ENCODE results near the gene SHISA7.

The SHISA7 gene

DNA sequence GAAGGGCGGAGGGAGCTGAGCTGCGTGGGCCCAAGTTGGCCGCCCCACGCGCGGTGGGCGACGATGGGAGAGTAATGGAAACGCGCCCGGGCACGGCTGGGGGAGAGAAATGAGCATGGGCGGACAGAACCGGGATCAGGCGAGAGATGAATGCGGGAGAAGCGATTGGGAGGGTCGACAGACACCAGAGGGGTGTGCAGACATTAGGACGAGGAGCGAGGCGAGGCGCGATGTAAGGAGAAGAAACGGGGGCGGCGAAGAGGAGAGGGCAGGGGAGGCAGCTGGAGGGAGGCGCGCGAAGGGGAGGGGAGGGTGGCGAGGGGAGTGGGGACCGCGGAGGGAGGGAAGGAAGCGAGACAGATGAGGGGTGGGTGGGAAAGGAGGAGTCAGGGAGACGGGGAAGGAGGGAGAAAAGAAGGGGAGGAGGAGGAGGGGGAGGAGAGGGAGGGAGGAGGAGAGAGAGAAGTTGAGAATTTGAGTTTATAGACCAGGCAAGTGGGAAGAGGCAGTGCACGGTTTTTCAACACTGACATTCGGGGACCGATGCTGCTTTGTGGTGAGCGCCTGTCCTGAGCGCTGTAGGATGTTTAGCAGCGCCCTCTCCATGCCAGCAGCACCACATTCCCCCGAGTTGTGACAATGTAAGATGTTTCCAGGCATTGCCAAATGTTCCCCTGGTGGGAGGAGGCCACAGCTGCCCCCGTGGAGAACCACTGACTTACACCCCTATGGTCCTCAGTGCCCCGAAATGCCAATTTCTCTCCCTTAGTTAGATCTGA lies at the start of gene SHISA7:
Gene SHISA7, minus strand, starts transcription at position 256 of the 779 bp plus-strand sequence. CDS start 437 bp downstream, outside the sequence.
- DNase-seq = peak in 32 of 56 donors; percentile 21 to 71 (median 50)

DNA sequence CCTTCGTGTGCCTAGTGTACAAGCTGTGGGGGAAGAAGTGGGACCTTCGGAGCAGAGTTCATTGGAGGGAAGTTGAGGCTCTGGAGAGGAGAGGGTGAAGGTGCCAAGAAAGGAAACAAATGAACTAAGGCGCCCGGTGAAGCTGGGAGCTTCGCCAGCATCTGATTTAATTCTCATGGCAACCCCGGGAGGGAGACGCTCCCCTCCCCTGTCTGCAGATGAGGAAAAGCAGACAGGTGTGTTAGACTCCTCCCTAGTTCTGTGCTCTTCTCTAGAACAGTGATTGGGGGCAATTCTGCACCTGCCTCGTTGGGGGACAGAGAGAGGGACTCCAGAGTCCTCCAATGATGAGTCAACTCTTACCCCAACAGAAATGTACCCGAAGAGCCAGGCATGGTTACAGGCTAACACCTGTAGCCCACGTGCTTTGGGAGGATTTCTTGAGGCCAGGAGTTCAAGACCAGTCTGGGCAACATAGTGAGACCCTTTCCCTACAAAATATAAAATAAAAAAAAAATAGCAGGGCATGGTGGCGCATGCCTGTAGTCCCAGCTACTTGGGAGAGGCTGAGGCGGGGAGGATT lies 49.4 kb upstream of the SHISA7 start:
- no peak for DNase-seq

DNA sequence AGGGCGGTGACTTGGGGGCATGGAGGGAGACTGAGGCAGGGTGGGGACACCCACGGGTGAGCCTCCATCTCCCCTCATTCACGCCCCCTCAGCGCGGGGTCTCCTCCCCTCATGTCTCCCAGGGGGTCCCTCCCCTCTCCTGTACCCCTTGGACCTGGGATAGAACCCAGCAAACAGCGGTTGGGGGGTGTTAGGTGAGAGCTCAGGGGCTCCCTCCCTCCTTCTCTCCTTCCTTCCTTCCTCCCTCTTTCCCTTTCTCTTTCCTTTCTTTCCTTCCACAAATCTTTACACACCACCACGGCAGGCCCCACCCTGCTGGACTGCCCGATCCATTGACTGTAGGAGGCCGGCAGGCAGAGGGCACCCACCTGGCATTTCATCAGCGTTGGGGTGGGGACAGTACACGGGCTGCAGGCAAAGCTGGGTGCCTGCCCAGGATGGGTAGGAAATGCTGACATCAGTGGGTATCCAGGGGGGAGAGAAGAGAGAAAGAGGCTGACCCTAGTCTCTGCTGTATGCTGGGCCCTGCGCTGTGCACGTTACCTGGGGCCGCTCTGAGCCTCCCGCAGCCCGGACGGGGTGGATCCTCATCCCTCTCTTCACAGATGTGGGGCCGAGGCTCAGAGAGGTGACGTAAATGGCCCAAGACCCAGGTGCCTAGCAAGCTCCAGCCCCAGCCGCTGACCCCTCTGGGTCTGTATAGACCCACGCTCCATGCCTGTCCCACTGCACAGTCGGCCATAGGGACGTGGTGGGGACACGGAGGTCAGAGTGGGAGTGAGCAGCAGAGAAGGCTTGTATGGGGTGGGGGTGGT lies 48.7 kb upstream of the SHISA7 start:
- no peak for DNase-seq

DNA sequence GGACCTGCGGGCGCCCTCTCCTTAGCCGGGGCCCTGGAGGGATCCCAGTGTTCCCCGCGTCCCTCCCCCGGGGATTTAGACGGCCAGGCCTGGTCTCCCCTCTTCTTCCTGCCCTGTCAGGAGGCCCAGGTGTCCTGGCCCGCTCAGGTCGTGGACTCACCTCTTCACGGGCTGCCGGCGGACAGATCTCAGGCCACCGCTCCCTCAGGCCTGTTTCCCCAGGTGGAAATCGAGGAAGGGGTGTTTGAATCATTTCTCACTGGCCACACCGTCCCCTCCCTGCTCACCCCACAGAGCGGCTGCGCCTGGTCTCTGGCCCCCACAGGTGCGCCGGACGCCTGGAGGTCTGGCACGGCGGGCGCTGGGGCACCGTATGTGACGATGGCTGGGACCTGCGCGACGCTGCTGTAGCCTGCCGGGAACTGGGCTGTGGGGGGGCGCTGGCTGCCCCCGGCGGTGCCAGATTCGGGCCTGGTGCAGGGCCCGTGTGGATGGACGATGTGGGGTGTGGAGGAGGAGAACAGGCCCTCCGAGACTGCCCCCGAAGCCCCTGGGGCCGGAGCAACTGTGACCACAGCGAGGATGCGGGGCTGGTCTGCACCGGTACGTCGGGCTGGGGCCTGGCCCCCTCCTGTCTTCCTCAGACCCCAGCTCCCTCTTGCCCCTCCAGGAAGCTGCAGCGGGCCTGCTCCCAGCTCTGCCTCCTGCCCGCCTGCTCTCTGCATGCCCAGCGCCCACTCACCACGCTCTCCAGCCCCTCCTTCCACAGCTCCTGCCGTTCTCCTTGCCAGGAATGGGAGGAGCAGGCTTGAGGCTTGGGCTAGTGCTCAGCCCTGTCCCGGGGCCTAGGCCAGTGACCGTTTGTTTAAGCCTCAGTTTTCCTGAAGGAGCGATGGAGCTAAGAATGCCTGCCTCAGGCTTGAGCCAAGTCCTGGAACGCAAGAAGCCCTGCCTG lies 47.7 kb upstream of the SHISA7 start:
- peak in 1 of 56 donors; percentile 15 for DNase-seq

DNA sequence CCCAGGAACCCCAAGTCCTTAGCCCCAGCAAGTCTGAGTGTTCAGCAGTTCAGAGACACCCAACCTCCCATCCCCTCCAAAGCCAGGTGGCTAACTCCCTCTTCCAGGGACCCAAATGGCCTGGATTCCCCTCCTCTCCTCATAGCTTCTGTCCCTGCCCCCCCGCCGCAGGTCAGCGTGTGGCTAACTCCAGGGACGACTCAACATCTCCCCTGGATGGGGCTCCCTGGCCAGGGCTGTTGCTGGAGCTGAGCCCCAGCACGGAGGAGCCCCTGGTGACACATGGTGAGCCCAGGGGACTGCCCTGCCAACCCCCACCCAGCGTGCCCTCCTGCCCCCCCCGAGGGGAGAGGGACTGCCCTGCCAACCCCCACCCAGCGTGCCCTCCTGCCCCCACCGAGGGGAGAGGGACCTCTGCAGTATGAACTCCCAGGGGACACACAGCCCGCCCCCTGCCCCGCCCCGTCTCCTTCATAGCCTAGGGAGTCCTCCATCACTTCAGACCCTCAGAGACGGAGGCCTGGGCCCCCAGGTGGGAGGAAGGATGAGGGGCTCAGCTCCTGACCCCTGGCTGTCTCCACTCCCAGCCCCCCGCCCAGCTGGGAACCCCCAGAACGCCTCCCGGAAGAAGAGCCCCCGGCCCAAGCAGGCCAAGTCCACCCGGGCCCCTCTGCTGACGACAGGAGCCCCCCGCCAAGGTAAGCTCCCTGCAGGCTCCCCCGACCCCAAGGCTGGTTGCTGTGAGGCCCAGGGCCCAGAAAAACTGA lies 46.8 kb upstream of the SHISA7 start:
- DNase-seq = no peak

DNA sequence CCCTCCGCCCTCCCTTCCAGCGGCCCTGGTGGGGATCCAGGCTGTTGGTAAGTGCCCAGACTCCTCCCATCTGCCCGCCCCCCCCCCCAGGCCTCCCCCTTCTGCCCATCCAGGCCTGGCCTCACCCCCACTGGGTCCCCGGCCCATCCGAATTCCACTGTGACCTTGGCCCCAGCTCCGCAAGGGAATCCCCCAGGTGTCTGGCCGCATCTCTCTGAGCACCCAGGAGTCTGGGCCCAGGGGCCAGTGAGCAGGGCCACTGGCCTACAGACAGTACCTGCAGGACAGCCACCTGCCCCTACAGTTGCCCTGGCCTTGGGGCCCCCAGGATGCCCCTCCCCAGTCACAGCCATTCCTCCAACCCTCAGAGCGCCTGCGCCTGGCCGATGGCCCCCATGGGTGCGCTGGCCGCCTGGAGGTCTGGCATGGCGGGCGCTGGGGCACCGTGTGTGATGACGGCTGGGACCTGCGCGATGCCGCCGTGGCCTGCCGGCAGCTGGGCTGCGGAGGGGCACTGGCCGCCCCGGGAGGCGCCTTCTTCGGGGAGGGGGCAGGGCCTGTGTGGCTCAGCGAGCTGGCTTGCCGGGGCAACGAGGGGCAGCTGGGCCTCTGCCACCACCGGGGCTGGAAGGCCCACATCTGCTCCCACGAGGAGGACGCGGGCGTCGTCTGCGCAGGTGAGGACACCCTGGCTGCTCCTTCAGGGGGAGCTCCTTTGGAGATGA lies 46.0 kb upstream of the SHISA7 start:
- no peak for DNase-seq

DNA sequence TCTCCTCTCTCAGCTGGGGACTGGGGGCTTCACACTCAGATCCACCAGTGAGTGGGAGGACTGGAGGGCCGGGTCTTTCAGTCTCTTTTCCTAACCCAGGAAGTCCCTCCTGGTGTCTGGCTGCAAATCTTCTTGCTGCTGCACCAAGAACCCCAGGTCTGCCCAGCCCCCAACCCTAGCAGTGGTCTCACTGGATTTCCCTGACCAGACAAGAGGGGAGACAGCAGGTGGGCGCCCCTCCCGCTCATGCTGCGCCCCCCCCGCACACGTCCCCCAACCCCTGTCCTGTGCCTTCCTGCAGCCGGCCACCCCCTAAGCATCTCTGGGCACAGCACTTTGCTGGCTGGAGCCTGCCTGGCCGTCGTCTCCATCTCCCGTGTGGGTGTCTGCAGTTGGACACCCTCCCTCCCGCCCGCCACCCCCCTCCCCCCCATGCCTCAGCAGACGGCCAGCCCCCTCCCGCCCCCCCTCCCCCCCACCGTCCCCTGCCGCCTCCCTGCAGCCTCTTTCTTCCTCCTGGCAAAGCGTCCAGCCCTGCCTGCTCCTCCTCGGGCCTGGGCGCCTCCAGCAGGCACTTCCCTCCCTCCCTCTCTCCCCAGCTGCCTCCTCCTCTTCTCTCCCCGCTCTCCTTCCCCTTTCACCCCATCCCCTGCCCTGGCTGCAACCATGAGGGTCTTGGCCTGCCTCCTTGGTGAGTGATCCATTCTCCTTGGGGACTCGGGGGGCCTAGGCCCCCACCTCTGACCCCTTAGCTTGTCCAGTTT lies 45.0 kb upstream of the SHISA7 start, which contains the start of gene SSC5D:
Gene SSC5D, plus strand, starts transcription at position 513 of the 764 bp plus-strand sequence. Its CDS starts 154 bp downstream, at position 667.
- DNase-seq = peak in 10 of 56 donors; percentile 12 to 58 (median 34)

DNA sequence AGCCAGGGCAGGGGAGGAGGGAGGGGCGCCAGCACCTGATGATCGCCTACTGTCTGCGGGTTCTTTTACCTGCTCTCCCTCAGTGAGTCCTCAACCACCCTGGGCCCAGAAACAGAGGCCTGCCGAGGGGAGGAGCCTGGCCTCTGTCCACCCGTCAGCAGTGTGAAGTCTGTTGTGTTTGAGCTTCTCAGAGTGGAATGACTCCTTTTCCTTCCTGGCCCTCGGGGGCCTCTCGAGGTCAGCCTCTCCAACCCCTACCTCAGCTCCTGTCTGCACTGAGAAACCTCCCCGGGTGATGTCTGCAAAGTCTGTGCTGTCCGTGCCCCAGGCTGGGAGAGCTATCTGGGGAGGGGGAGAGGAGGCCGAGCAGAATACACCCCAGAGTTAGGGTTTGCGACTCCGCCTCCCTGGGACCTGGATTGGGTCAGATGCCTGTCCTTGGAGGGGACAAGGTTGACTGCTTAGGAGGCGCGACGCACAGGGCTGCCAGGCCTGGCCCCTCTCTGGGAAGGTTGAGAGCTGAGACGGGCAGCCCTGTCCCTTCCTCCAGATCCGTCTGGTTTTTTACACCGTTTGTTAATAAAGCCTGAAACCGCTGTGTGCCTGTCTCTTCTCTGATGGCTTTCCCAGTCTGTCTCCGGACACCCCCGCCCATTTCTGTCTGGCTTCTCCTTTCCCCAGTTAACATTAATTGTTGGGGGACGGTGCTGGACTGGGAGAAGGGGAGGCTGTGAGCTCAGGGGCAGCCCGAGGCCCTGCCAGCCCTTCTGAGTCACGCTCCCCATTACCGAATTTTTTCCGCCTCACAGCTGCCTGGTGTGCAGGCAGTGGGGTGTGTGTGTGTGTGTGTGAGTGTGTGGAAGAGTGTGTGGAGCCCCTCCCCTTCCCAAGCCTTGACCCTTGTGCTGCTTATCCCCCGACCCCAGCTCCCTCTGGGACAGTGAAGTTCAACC lies 44.1 kb upstream of the SHISA7 start:
- peak in 5 of 56 donors; percentile 9 to 46 (median 34) for DNase-seq

DNA sequence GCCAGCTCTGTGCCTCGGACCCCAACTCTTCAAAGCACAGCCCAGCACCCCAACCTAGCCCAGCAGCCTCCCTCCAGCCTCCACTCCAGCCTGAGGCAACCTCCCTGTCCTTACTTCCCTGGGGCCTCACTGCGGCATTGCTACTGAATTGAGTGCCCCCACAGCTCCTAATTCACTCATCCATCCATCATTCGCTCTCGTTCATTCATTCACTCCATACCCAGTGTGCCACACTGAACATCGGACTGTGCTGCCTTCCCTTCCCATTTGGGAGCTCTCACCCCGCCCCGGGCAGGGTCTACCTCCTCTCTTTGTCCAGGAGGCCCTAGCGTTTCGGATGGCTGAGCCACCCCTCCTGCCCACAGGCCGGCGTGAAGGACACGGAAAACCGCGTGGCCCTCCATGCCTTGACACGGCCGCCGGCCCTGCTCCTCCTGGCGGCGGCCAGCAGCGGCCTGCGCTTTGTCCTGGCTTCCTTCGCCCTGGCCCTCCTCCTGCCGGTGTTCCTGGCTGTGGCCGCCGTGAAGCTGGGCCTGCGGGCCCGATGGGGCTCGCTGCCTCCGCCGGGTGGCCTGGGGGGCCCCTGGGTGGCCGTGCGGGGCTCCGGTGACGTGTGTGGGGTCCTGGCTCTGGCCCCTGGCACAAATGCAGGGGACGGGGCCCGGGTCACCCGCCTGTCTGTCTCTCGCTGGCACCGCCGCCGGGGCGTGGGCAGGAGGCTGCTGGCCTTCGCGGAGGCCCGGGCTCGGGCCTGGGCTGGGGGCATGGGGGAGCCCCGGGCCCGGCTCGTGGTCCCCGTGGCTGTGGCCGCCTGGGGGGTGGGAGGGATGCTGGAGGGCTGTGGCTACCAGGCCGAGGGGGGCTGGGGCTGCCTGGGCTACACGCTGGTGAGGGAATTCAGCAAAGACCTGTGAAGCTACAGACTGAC lies 43.2 kb upstream of the SHISA7 start:
- no peak for DNase-seq

DNA sequence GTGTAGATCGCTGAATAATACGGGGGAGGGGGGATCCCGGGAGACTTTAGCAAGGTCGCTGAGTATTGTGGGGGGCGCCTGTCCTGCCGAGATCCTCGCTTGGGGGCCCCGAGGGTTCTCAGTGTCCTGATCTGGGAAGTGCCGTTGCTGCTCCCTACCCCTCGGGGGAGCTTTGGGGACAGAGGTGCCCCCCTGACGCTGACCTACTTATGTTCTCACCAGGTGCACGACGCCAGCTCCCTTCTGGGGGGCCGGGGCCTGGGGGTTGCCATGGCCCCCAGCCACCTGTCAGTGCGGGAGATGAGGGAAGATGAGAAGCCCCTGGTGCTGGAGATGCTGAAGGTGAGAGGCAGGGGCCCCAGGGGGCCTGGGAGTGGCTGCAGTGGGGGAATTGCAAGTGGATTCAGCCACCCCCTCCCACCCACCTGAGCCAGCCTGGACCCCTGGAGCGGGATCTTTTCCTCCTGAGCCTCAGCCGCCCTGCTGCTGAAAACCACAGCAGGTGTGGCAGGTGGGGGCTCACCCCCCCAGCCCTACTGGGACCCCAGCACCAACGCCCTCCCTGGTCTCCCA lies 42.4 kb upstream of the SHISA7 start:
- no peak for DNase-seq

DNA sequence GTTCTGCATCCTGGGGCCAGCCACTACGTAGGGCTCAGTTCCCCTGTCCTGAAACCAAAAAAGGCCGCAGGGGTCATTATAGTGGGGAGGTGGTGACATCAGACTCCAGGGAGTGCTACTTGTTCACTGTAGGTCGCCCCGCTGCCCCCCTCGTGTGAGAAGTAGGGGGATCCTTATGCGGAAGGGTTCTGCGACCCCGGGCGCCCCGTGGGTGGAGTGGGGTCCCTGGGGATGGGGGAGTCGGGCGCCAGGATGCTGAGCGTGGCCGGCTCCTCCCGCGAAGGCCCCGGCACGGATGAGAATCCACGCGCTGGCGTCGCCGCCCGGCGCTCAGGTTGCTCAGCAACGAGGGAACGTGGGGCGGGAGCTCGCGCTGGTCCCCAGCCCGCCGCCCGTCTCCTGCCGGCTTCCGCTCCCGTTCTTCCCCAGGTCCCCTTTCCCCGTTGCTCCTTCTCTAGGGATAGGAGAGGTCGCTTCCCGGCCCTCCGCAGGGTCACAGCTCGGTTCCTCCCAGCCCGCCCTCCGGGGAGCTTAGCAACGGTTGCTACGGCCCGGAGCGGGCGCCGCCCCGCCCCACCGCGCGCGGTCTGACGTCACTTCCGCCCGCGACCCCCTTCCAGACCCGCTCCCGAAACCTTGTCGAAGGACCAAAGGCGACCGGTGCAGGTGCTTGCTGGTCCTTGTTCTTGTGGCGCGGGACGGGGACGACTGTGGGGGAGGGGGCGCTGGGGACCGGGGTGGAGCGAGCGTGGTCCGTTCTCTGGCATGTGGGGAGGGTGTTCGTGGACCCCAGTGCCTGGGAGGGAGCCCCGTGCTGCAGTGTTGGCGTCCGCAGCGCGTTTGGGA lies 41.7 kb upstream of the SHISA7 start, which contains the start of gene NAT14:
Gene NAT14, plus strand, starts transcription at position 596 of the 846 bp plus-strand sequence. CDS start 521 bp downstream, outside the sequence.
- DNase-seq = peak in 36 of 56 donors; percentile 6 to 76 (median 54)

DNA sequence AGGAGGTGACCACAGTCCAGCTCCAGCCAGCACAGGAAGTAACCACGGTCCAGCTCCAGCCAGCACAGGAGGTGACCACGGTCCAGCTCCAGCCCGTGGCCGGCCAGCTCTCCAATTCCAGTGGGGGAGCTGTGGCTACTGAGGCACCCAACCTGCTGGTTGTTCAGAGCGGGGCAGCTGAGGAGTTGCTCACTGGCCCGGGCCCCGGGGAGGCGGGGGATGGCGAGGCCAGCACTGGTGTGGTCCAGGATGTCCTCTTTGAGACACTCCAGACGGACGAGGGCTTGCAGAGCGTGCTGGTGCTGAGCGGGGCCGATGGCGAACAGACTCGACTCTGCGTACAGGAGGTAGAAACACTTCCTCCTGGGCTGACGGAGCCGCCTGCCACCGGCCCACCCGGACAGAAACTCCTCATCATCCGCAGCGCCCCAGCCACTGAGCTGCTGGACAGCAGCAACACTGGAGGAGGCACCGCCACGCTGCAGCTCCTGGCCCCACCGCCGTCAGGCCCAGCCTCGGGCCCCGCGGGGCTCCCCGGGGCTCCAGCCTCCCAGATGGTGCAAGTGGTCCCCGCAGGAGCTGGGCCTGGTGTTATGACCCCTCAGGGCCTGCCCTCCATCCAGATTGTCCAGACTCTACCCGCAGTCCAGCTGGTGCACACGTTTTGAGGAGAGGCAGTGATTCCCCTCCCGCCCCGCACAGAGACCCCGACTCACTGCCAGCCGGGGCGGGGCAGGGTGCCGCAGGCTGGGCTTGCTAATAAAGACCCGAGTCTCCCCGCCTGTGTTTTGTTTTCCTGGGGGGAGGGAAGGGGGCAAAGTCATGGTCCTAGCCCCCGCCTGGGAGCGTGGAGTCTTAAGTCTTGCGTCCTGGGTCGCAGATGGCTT lies 40.8 kb upstream of the SHISA7 start:
- DNase-seq = no peak

DNA sequence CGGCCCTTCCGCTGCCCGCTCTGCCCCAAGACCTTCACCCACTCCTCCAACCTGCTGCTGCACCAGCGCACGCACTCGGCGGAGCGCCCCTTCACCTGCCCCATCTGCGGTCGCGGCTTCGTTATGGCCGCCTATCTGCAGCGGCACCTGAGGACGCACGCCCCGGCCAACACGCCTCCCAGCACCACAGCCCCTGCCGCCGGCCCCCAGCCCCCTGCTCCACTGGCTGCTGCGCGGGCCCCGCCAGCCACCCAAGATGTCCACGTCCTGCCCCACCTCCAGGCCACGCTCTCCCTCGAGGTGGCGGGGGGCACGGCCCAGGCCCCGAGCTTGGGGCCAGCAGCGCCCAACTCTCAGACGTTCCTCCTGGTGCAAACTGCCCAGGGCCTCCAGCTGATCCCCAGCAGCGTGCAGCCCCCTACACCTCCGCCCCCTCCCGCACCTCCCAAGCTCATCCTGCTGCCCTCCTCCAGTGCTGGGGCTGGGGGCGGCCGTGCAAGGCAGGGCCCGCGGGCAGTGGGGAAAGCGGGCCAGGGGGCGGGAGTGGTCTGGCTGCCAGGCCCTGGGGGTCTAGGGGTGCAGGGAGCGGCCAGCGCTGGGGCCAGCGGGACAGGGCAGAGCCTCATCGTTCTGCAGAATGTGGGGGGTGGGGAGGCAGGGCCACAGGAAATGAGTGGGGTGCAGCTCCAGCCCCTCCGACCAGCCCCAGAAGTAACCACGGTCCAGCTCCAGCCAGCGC lies 40.0 kb upstream of the SHISA7 start:
- no peak for DNase-seq

All from amygdala (tissue), 56 donors.